ENCODE data around the gene TRIM67. TPM values are rescaled to one million over a fixed set of nuclear protein-coding genes. Genes with fewer than 3 reads are reported as not detected.

Gene TRIM67
- total and polyA plus RNA-seq, 7 experiments from 2014 or later, result 0.02 TPM; not detected in 6

GRCh38 chr1:231201375-231201978 is 39.6 kb downstream of the TRIM67 start:
- Mint-ChIP-seq H3K4me1 (peaks cover 5 to 14% (median 10%) of the 10 kb centered on the region in 7 donors), H3K36me3 (no peaks in the 10 kb centered on the region), H3K4me3 (peak overlapping the region in 1 of 10 donors; percentile 9), H3K27ac (no peak overlapping the region), H3K9me3 (no peaks in the 10 kb centered on the region), H3K27me3 (peaks cover 0 to 22% (median 9%) of the 10 kb centered on the region in 5 donors)
- intact Hi-C loops (cut with micrococcal nuclease), result no loop called here
- ChIA-PET POLR2A (no interaction called here), CTCF (no interaction called here)
- Histone ChIP-seq H3K36me3 (ENCODE audit: control insufficient read depth in 2 of 3, insufficient read depth in 3 of 3, low read length in 3 of 3) (no peaks in the 10 kb centered on the region), H3K4me1 (ENCODE audit: control insufficient read depth in 2 of 2, insufficient read depth in 2 of 2, low read length in 2 of 2) (no peaks in the 10 kb centered on the region), H3K9me3 (ENCODE audit: control insufficient read depth in 2 of 3, low read length in 3 of 3) (no peaks in the 10 kb centered on the region), H3K27me3 (ENCODE audit: control insufficient read depth in 2 of 2, insufficient read depth in 2 of 2, low read length in 2 of 2) (no peaks in the 10 kb centered on the region), H3K4me3 (ENCODE audit: low read length) (no peak overlapping the region), H3K27ac (ENCODE audit: low read depth, low read length) (no peak overlapping the region)
- DNase-seq (no peak), ATAC-seq (no peak)

- no peak for DNase-seq
- no peak overlapping the region for H3K27ac ChIP-seq (ENCODE audit: low read depth, low read length)
- H3K4me3 Mint-ChIP-seq, result peak overlapping the region in 1 of 10 donors; percentile 9
- no peak overlapping the region for H3K27ac Mint-ChIP-seq
- H3K27me3 Mint-ChIP-seq, result peaks cover 0 to 22% (median 9%) of the 10 kb centered on the region in 5 donors
- H3K27me3 ChIP-seq (ENCODE audit: control insufficient read depth in 2 of 2, insufficient read depth in 2 of 2, low read length in 2 of 2), result no peaks in the 10 kb centered on the region
- POLR2A ChIA-PET, result no interaction called here
- intact Hi-C loops (cut with micrococcal nuclease), result no loop called here
- CTCF ChIA-PET, result no interaction called here
- H3K4me3 ChIP-seq (ENCODE audit: low read length), result no peak overlapping the region
- peaks cover 5 to 14% (median 10%) of the 10 kb centered on the region in 7 donors for H3K4me1 Mint-ChIP-seq
- no peaks in the 10 kb centered on the region for H3K36me3 ChIP-seq (ENCODE audit: control insufficient read depth in 2 of 3, insufficient read depth in 3 of 3, low read length in 3 of 3)
- no peak for ATAC-seq
- no peaks in the 10 kb centered on the region for H3K9me3 ChIP-seq (ENCODE audit: control insufficient read depth in 2 of 3, low read length in 3 of 3)
- H3K9me3 Mint-ChIP-seq, result no peaks in the 10 kb centered on the region
- H3K4me1 ChIP-seq (ENCODE audit: control insufficient read depth in 2 of 2, insufficient read depth in 2 of 2, low read length in 2 of 2), result no peaks in the 10 kb centered on the region
- H3K36me3 Mint-ChIP-seq, result no peaks in the 10 kb centered on the region
These were observed 40.2 kb downstream of the TRIM67 start for GRCh38 chr1:231201979-231202633.

GRCh38 chr1:231203259-231204057 is 41.6 kb downstream of the TRIM67 start:
- H3K27me3 ChIP-seq (ENCODE audit: control insufficient read depth in 2 of 2, insufficient read depth in 2 of 2, low read length in 2 of 2), result no peaks in the 10 kb centered on the region
- Mint-ChIP-seq H3K27ac (no peak overlapping the region), H3K9me3 (no peaks in the 10 kb centered on the region), H3K27me3 (peaks cover 0 to 22% (median 9%) of the 10 kb centered on the region in 5 donors), H3K4me1 (peaks cover 5 to 14% (median 10%) of the 10 kb centered on the region in 7 donors), H3K4me3 (no peak overlapping the region), H3K36me3 (no peaks in the 10 kb centered on the region)
- ChIA-PET CTCF (interaction anchor here (0.6 kb wide), 1 partner anchor 158 kb away, joined by 4 read pairs; no protein-coding TSS in a partner anchor), POLR2A (no interaction called here)
- no peak for DNase-seq
- no peak overlapping the region for H3K27ac ChIP-seq (ENCODE audit: low read depth, low read length)
- H3K4me3 ChIP-seq (ENCODE audit: low read length), result no peak overlapping the region
- intact Hi-C loops (cut with micrococcal nuclease), result no loop called here
- no peaks in the 10 kb centered on the region for H3K36me3 ChIP-seq (ENCODE audit: control insufficient read depth in 2 of 3, insufficient read depth in 3 of 3, low read length in 3 of 3)
- ATAC-seq, result no peak
- H3K9me3 ChIP-seq (ENCODE audit: control insufficient read depth in 2 of 3, low read length in 3 of 3), result no peaks in the 10 kb centered on the region
- no peaks in the 10 kb centered on the region for H3K4me1 ChIP-seq (ENCODE audit: control insufficient read depth in 2 of 2, insufficient read depth in 2 of 2, low read length in 2 of 2)

- Histone ChIP-seq H3K36me3 (ENCODE audit: control insufficient read depth in 2 of 3, insufficient read depth in 3 of 3, low read length in 3 of 3) (no peaks in the 10 kb centered on the region), H3K4me3 (ENCODE audit: low read length) (no peak overlapping the region), H3K27me3 (ENCODE audit: control insufficient read depth in 2 of 2, insufficient read depth in 2 of 2, low read length in 2 of 2) (no peaks in the 10 kb centered on the region), H3K4me1 (ENCODE audit: control insufficient read depth in 2 of 2, insufficient read depth in 2 of 2, low read length in 2 of 2) (peaks cover 4% of the 10 kb centered on the region in 2 donors), H3K9me3 (ENCODE audit: control insufficient read depth in 2 of 3, low read length in 3 of 3) (no peaks in the 10 kb centered on the region), H3K27ac (ENCODE audit: low read depth, low read length) (no peak overlapping the region)
- intact Hi-C loops (cut with micrococcal nuclease), result no loop called here
- no peak for DNase-seq
- Mint-ChIP-seq H3K36me3 (no peaks in the 10 kb centered on the region), H3K27ac (no peak overlapping the region), H3K4me3 (no peak overlapping the region), H3K27me3 (peaks cover 0 to 15% (median 1%) of the 10 kb centered on the region in 5 donors), H3K9me3 (no peaks in the 10 kb centered on the region), H3K4me1 (peaks cover 3 to 17% (median 14%) of the 10 kb centered on the region in 7 donors)
- CTCF ChIA-PET, result interaction anchor here (0.9 kb wide), 1 partner anchor 290 kb away, joined by 4 read pairs; no protein-coding TSS in a partner anchor
- POLR2A ChIA-PET, result no interaction called here
- no peak for ATAC-seq
These were observed 45.0 kb downstream of the TRIM67 start for GRCh38 chr1:231206856-231207255.

GRCh38 chr1:231207437-231207836 is 45.6 kb downstream of the TRIM67 start:
- Mint-ChIP-seq H3K4me1 (peaks cover 0 to 12% (median 9%) of the 10 kb centered on the region in 7 donors), H3K27ac (no peak overlapping the region), H3K9me3 (no peaks in the 10 kb centered on the region), H3K4me3 (no peak overlapping the region), H3K36me3 (no peaks in the 10 kb centered on the region), H3K27me3 (peaks cover 0 to 12% (median 0%) of the 10 kb centered on the region in 5 donors)
- Histone ChIP-seq H3K4me1 (ENCODE audit: control insufficient read depth in 2 of 2, insufficient read depth in 2 of 2, low read length in 2 of 2) (peaks cover 4% of the 10 kb centered on the region in 2 donors), H3K9me3 (ENCODE audit: control insufficient read depth in 2 of 3, low read length in 3 of 3) (no peaks in the 10 kb centered on the region), H3K4me3 (ENCODE audit: low read length) (no peak overlapping the region), H3K27me3 (ENCODE audit: control insufficient read depth in 2 of 2, insufficient read depth in 2 of 2, low read length in 2 of 2) (no peaks in the 10 kb centered on the region), H3K36me3 (ENCODE audit: control insufficient read depth in 2 of 3, insufficient read depth in 3 of 3, low read length in 3 of 3) (no peaks in the 10 kb centered on the region), H3K27ac (ENCODE audit: low read depth, low read length) (no peak overlapping the region)
- ATAC-seq (no peak), DNase-seq (no peak)
- CTCF ChIA-PET, result interaction anchor here (0.9 kb wide), 1 partner anchor 291 kb away, joined by 4 read pairs; no protein-coding TSS in a partner anchor
- POLR2A ChIA-PET, result no interaction called here
- intact Hi-C loops (cut with micrococcal nuclease), result no loop called here

- intact Hi-C loops (cut with micrococcal nuclease), result no loop called here
- H3K9me3 Mint-ChIP-seq, result no peaks in the 10 kb centered on the region
- Histone ChIP-seq H3K27ac (ENCODE audit: low read depth, low read length) (no peak overlapping the region), H3K27me3 (ENCODE audit: control insufficient read depth in 2 of 2, insufficient read depth in 2 of 2, low read length in 2 of 2) (no peaks in the 10 kb centered on the region), H3K4me3 (ENCODE audit: low read length) (no peak overlapping the region), H3K4me1 (ENCODE audit: control insufficient read depth in 2 of 2, insufficient read depth in 2 of 2, low read length in 2 of 2) (peaks cover 4% of the 10 kb centered on the region in 2 donors), H3K9me3 (ENCODE audit: control insufficient read depth in 2 of 3, low read length in 3 of 3) (no peaks in the 10 kb centered on the region), H3K36me3 (ENCODE audit: control insufficient read depth in 2 of 3, insufficient read depth in 3 of 3, low read length in 3 of 3) (no peaks in the 10 kb centered on the region)
- no peak for ATAC-seq
- peaks cover 0 to 9% (median 6%) of the 10 kb centered on the region in 7 donors for H3K4me1 Mint-ChIP-seq
- peaks cover 0 to 9% (median 2%) of the 10 kb centered on the region in 5 donors for H3K27me3 Mint-ChIP-seq
- ChIA-PET POLR2A (no interaction called here), CTCF (no interaction called here)
- H3K4me3 Mint-ChIP-seq, result no peak overlapping the region
- H3K27ac Mint-ChIP-seq, result no peak overlapping the region
- DNase-seq, result no peak
- no peaks in the 10 kb centered on the region for H3K36me3 Mint-ChIP-seq
These were observed 47.1 kb downstream of the TRIM67 start for GRCh38 chr1:231208980-231209379.
